IPS-NIHi7 (cell line): ENCODE data around the gene TMEM119.
"Not testable (repeated sequence)": the region's sequence is repeated elsewhere in the genome, so short reads cannot be mapped to it uniquely, and the experiment has no call there.

Experiments
- DNase-seq: peaks from one replicate; pipeline ENCODE4 v3.0.0; 2012; ENCODE audit warnings: mixed read lengths; ENCODE audit errors: extremely low spot score

TMEM119 gene

GRCh38 chr12:108635201-108635996 lies 37.5 kb upstream of the TMEM119 start:
- no peak for DNase-seq

- DNase-seq = no peak
Measured at GRCh38 chr12:108634341-108634751, 36.5 kb upstream of the TMEM119 start.

GRCh38 chr12:108633534-108634248 lies 35.8 kb upstream of the TMEM119 start, which contains the start of gene SELPLG:
Gene SELPLG (minus strand): TSS chr12:108633894. CDS start chr12:108624307, 9,587 bp downstream.
- DNase-seq = no peak

GRCh38 chr12:108633081-108633533 lies 35.2 kb upstream of the TMEM119 start:
- no peak for DNase-seq

- DNase-seq = not testable (repeated sequence)
Measured at GRCh38 chr12:108631261-108631660, 33.4 kb upstream of the TMEM119 start.

- DNase-seq = no peak
Measured at GRCh38 chr12:108630481-108631207, 32.8 kb upstream of the TMEM119 start.

GRCh38 chr12:108629824-108630476 lies 32.1 kb upstream of the TMEM119 start:
- DNase-seq = no peak

- no peak for DNase-seq
Measured at GRCh38 chr12:108629151-108629550, 31.3 kb upstream of the TMEM119 start.

- DNase-seq = no peak
Measured at GRCh38 chr12:108627134-108627920, 29.4 kb upstream of the TMEM119 start.

- no peak for DNase-seq
Measured at GRCh38 chr12:108625228-108625627, 27.3 kb upstream of the TMEM119 start.

GRCh38 chr12:108623577-108623976 lies 25.7 kb upstream of the TMEM119 start:
- no peak for DNase-seq

GRCh38 chr12:108622921-108623514 lies 25.1 kb upstream of the TMEM119 start:
- no peak for DNase-seq

- DNase-seq = peak; percentile 64
Measured at GRCh38 chr12:108622421-108622820, 24.5 kb upstream of the TMEM119 start.

- DNase-seq = no peak
Measured at GRCh38 chr12:108621161-108621560, 23.3 kb upstream of the TMEM119 start.

GRCh38 chr12:108620236-108620879 lies 22.5 kb upstream of the TMEM119 start:
- no peak for DNase-seq

- DNase-seq = no peak
Measured at GRCh38 chr12:108619369-108620160, 21.7 kb upstream of the TMEM119 start.

- not testable (repeated sequence) for DNase-seq
Measured at GRCh38 chr12:108618953-108619274, 21.0 kb upstream of the TMEM119 start.

GRCh38 chr12:108618079-108618952 lies 20.4 kb upstream of the TMEM119 start:
- DNase-seq = peak; percentile 92
